CD14-positive monocyte (primary cell): Measurements from ENCODE around the gene L3MBTL4. TPM values are rescaled to one million over a fixed set of nuclear protein-coding genes. Genes with fewer than 3 reads are reported as not detected.

Experiments
- DNase-seq, 3 donors: peaks; one replicate each; pipeline ENCODE4 v3.0.0-alpha.2; 2011 to 2022
- H2AFZ ChIP-seq: 2 replicates; pipeline ENCODE4 v1.6.0; 2012; ENCODE audit warnings: mild to moderate bottlenecking, low read depth, low read length, inconsistent platforms; ENCODE audit not compliant: insufficient read depth, poor library complexity, severe bottlenecking
- H3K27ac ChIP-seq, 2 donors: 1 replicate in 1 of 2; 2 replicates in 1 of 2; pipeline ENCODE4 v1.5.1; 2012 to 2013; ENCODE audit warnings: low read length in 2 of 2, control low read depth in 1 of 2, inconsistent platforms in 1 of 2, low read depth in 1 of 2, mild to moderate bottlenecking in 1 of 2
- H3K27me3 ChIP-seq, 2 donors: one replicate each; pipeline versions ENCODE4 v1.6.0 to v1.6.1; 2011 to 2013; ENCODE audit warnings: low read length in 2 of 2; ENCODE audit not compliant: control insufficient read depth in 2 of 2, insufficient read depth in 2 of 2
- H3K36me3 ChIP-seq, 2 donors: replicated peaks in 1 of 2; 1 replicate in 1 of 2; 2 replicates in 1 of 2; pipeline versions ENCODE4 v1.5.1 to v1.6.1; 2012 to 2013; ENCODE audit warnings: low read length in 2 of 2, control low read depth in 1 of 2, inconsistent platforms in 1 of 2, mild to moderate bottlenecking in 1 of 2; ENCODE audit not compliant: insufficient read depth in 2 of 2, control insufficient read depth in 1 of 2
- H3K4me1 ChIP-seq, 2 donors: 1 replicate in 1 of 2; 2 replicates in 1 of 2; pipeline versions ENCODE4 v1.5.1 to v1.6.1; 2012 to 2013; ENCODE audit warnings: low read length in 2 of 2, control low read depth in 1 of 2, inconsistent platforms in 1 of 2, mild to moderate bottlenecking in 1 of 2, moderate library complexity in 1 of 2; ENCODE audit not compliant: insufficient read depth in 2 of 2, control insufficient read depth in 1 of 2
- H3K4me2 ChIP-seq: replicated peaks from 2 replicates; pipeline ENCODE3; 2012; ENCODE audit warnings: low read length, moderate library complexity, mild to moderate bottlenecking; ENCODE audit not compliant: poor library complexity, severe bottlenecking; ENCODE audit errors: extremely low read depth
- H3K4me3 ChIP-seq, 3 experiments: fragments of 200-600 bp in 1 of 3; sonication (generic) in 1 of 3; replicated peaks in 1 of 3; 1 replicate in 2 of 3; 2 replicates in 1 of 3; pipeline ENCODE4 v1.5.1; 2011 to 2013; ENCODE audit warnings: low read length in 3 of 3, mild to moderate bottlenecking in 3 of 3, control low read depth in 2 of 3, low read depth in 2 of 3, inconsistent platforms in 1 of 3, moderate library complexity in 1 of 3
- H3K79me2 ChIP-seq: 2 replicates; pipeline ENCODE4 v1.6.0; 2012; ENCODE audit warnings: mild to moderate bottlenecking, control low read depth, inconsistent platforms, low read length, moderate library complexity; ENCODE audit not compliant: insufficient read depth
- H3K9ac ChIP-seq: 2 replicates; pipeline ENCODE4 v1.6.0; 2017; ENCODE audit warnings: low read length, mild to moderate bottlenecking; ENCODE audit not compliant: insufficient read depth, poor library complexity, severe bottlenecking
- H3K9me3 ChIP-seq, 2 donors: replicated peaks in 1 of 2; 1 replicate in 1 of 2; 2 replicates in 1 of 2; pipeline versions ENCODE4 v1.5.1 to v1.6.1; 2012 to 2013; ENCODE audit warnings: low read length in 2 of 2, control low read depth in 1 of 2; ENCODE audit not compliant: control insufficient read depth in 1 of 2, insufficient read depth in 1 of 2
- H4K20me1 ChIP-seq: 2 replicates; pipeline ENCODE4 v1.6.0; 2012; ENCODE audit warnings: mild to moderate bottlenecking, low read length, control low read depth, moderate library complexity; ENCODE audit not compliant: insufficient read depth
- H3K27ac Mint-ChIP-seq, 7 donors: one replicate each; pipeline ENCODE4 v1.8.0; 2020; ENCODE audit warnings: mild to moderate bottlenecking in 7 of 7, mixed read lengths in 7 of 7, moderate library complexity in 6 of 7, inconsistent platforms in 2 of 7
- H3K27me3 Mint-ChIP-seq, 3 donors: one replicate each; pipeline ENCODE4 v1.8.0; 2021 to 2022; ENCODE audit warnings: low read depth in 3 of 3, mild to moderate bottlenecking in 3 of 3, mixed read lengths in 3 of 3, moderate library complexity in 3 of 3, inconsistent platforms in 1 of 3
- H3K36me3 Mint-ChIP-seq, 2 donors: one replicate each; pipeline ENCODE4 v1.8.0; 2020; ENCODE audit warnings: mixed read lengths in 2 of 2, inconsistent platforms in 1 of 2, mild to moderate bottlenecking in 1 of 2
- H3K4me1 Mint-ChIP-seq: one replicate; pipeline ENCODE4 v1.8.0; 2020; ENCODE audit warnings: mild to moderate bottlenecking, mixed read lengths
- H3K4me3 Mint-ChIP-seq, 2 donors: one replicate each; pipeline ENCODE4 v1.8.0; 2020; ENCODE audit warnings: mild to moderate bottlenecking in 2 of 2, mixed read lengths in 2 of 2, moderate library complexity in 1 of 2
- H3K9me3 Mint-ChIP-seq, 7 donors: one replicate each; pipeline ENCODE4 v1.8.0; 2020 to 2022; ENCODE audit warnings: mixed read lengths in 7 of 7, mild to moderate bottlenecking in 6 of 7, moderate library complexity in 6 of 7, inconsistent platforms in 2 of 7
- CTCF ChIP-seq: fragments of 200-600 bp; IDR thresholded peaks from one replicate; pipeline ENCODE4 v1.8.0; 2022; ENCODE audit warnings: antibody characterized with exemption, mild to moderate bottlenecking
- whole genome bisulfite sequencing: methylation state at CpG from one replicate; pipeline ENCODE4 v1.1.5; 2013; ENCODE audit warnings: missing lambda C conversion rate; ENCODE audit not compliant: insufficient coverage; 5-methylcytosine and 5-hydroxymethylcytosine counted together
- intact Hi-C, 2 donors: fragments of 100-400 bp; cut with micrococcal nuclease; formaldehyde crosslinking; loops; one replicate each; pipeline versions ENCODE4 v1.15.0 to v1.15.1; 2023
- polyA plus RNA-seq, 3 donors: library from polyadenylated mRNA; depleted of rRNA in 1 of 3; unstranded in 2 of 3; stranded (reverse) in 1 of 3; fragments of 300-500 nt in 2 of 3; fragments of >200 nt in 1 of 3; fragmentation: Illumina TruSeq in 2 of 3; gene quantifications; 1 replicate in 2 of 3; 2 replicates in 1 of 3; pipeline ENCODE4 v1.2.3, GENCODE V29; 2012 to 2021

The L3MBTL4 gene
- polyA plus RNA-seq, 3 donors = 0.55 to 1.2 (median 0.72) TPM

DNA sequence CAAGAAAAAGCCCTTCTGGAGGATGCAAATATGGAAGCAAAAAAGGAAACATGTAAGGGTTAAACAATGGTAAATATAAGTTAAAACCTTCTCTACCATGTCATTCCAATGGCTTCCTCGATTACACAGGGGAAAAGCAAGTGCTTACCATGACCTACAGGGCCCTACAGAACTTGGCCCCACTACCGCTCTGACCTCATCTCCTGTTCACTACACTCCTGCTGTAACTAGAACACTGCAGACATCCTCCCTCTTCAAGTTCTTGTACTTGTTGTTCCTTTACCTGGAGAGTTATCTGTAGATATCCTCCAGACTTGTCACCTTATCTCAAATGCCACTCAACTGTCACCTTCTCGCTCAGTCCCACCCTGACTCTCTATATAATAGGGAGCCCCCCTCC, 194.6 kb downstream of the L3MBTL4 start:
- no peak overlapping the region for H3K4me2 ChIP-seq
- H3K27me3 Mint-ChIP-seq = no peaks in the 10 kb centered on the region
- no peak overlapping the region for H3K4me3 ChIP-seq
- no peak for DNase-seq
- no peaks in the 10 kb centered on the region for H3K36me3 Mint-ChIP-seq
- H3K27me3 ChIP-seq = no peaks in the 10 kb centered on the region
- no peak overlapping the region for H3K4me3 Mint-ChIP-seq
- H2AFZ ChIP-seq = no peak overlapping the region
- H3K27ac Mint-ChIP-seq = no peak overlapping the region
- H3K4me1 Mint-ChIP-seq = no peaks in the 10 kb centered on the region
- no peaks in the 10 kb centered on the region for H3K79me2 ChIP-seq
- H3K9me3 Mint-ChIP-seq = peaks cover 1 to 5% (median 3%) of the 10 kb centered on the region in 7 donors
- H3K27ac ChIP-seq = no peak overlapping the region
- intact Hi-C loops = no loop called here
- 82% methylated on average over 2 of the region's 3 CpGs for WGBS
- peaks cover 0 to 3% of the 10 kb centered on the region in 2 donors for H3K9me3 ChIP-seq
- no peaks in the 10 kb centered on the region for H4K20me1 ChIP-seq
- no peaks in the 10 kb centered on the region for H3K4me1 ChIP-seq
- no peaks in the 10 kb centered on the region for H3K36me3 ChIP-seq
- H3K9ac ChIP-seq = no peak overlapping the region
- TF ChIP-seq CTCF = no peak

- no peaks in the 10 kb centered on the region for H3K4me1 Mint-ChIP-seq
- no peaks in the 10 kb centered on the region for H3K27me3 Mint-ChIP-seq
- H3K9me3 Mint-ChIP-seq = peaks cover 0 to 2% (median 0%) of the 10 kb centered on the region in 7 donors
- intact Hi-C loops = no loop called here
- H2AFZ ChIP-seq = no peak overlapping the region
- no peak overlapping the region for H3K27ac Mint-ChIP-seq
- H3K27ac ChIP-seq = no peak overlapping the region
- no peaks in the 10 kb centered on the region for H3K9me3 ChIP-seq
- H3K9ac ChIP-seq = no peak overlapping the region
- H4K20me1 ChIP-seq = no peaks in the 10 kb centered on the region
- DNase-seq = no peak
- H3K79me2 ChIP-seq = no peaks in the 10 kb centered on the region
- H3K4me3 ChIP-seq = no peak overlapping the region
- no peaks in the 10 kb centered on the region for H3K4me1 ChIP-seq
- no peaks in the 10 kb centered on the region for H3K36me3 Mint-ChIP-seq
- no peak overlapping the region for H3K4me3 Mint-ChIP-seq
- peak; percentile 27 for TF ChIP-seq CTCF
- WGBS = 100% methylated on average over 8 of the region's 12 CpGs
- no peaks in the 10 kb centered on the region for H3K27me3 ChIP-seq
- H3K36me3 ChIP-seq = no peaks in the 10 kb centered on the region
- no peak overlapping the region for H3K4me2 ChIP-seq
Observed at GRCh38 chr18:6219116-6219717, 195.5 kb downstream of the L3MBTL4 start.
